Measurements from ENCODE around the gene ERC2. TPM values are rescaled to one million over a fixed set of nuclear protein-coding genes. Genes with fewer than 3 reads are reported as not detected.

Gene ERC2
- total RNA-seq, 1 donor from 2014 or later: under 0.01 TPM

- DNase-seq (ENCODE audit: low read depth): peak; percentile 31
- no peaks in the 10 kb centered on the region for H3K36me3 ChIP-seq (ENCODE audit: control insufficient read depth, insufficient read depth, low read length)
- no peaks in the 10 kb centered on the region for H3K27me3 ChIP-seq (ENCODE audit: control insufficient read depth, insufficient read depth, low read length)
- no peak for TF ChIP-seq CTCF (IDR thresholded peaks at IDR 0.05; ENCODE audit: insufficient read depth, low read length, severe bottlenecking)
- FAIRE-seq: no peak
- H3K4me3 ChIP-seq (ENCODE audit: low read depth, low read length): no peak overlapping the region
These were observed 512.3 kb downstream of the ERC2 start for GRCh38 chr3:55955891-55956477.

- DNase-seq (ENCODE audit: low read depth) (no peak), FAIRE-seq (no peak)
- no peak for TF ChIP-seq CTCF (IDR thresholded peaks at IDR 0.05; ENCODE audit: insufficient read depth, low read length, severe bottlenecking)
- Histone ChIP-seq H3K4me3 (ENCODE audit: low read depth, low read length) (no peak overlapping the region), H3K36me3 (ENCODE audit: control insufficient read depth, insufficient read depth, low read length) (no peaks in the 10 kb centered on the region), H3K27me3 (ENCODE audit: control insufficient read depth, insufficient read depth, low read length) (no peaks in the 10 kb centered on the region)
These were observed 516.9 kb downstream of the ERC2 start for GRCh38 chr3:55951388-55951787.

GRCh38 chr3:55947406-55947805 lies 520.9 kb downstream of the ERC2 start:
- no peaks in the 10 kb centered on the region for H3K27me3 ChIP-seq (ENCODE audit: control insufficient read depth, insufficient read depth, low read length)
- no peak for TF ChIP-seq CTCF (IDR thresholded peaks at IDR 0.05; ENCODE audit: insufficient read depth, low read length, severe bottlenecking)

GRCh38 chr3:55946574-55947160 lies 521.6 kb downstream of the ERC2 start:
- FAIRE-seq: no peak
- DNase-seq (ENCODE audit: low read depth): no peak
- H3K27me3 ChIP-seq (ENCODE audit: control insufficient read depth, insufficient read depth, low read length): no peaks in the 10 kb centered on the region
- H3K36me3 ChIP-seq (ENCODE audit: control insufficient read depth, insufficient read depth, low read length): no peaks in the 10 kb centered on the region
- TF ChIP-seq CTCF (IDR thresholded peaks at IDR 0.05; ENCODE audit: insufficient read depth, low read length, severe bottlenecking): no peak
- no peak overlapping the region for H3K4me3 ChIP-seq (ENCODE audit: low read depth, low read length)

More at GRCh38 chr3:55947406-55947805, 520.9 kb downstream of the ERC2 start:
- DNase-seq (ENCODE audit: low read depth) (no peak), FAIRE-seq (no peak)
- H3K4me3 ChIP-seq (ENCODE audit: low read depth, low read length): no peak overlapping the region
- no peaks in the 10 kb centered on the region for H3K36me3 ChIP-seq (ENCODE audit: control insufficient read depth, insufficient read depth, low read length)

- Histone ChIP-seq H3K36me3 (ENCODE audit: control insufficient read depth, insufficient read depth, low read length) (no peaks in the 10 kb centered on the region), H3K27me3 (ENCODE audit: control insufficient read depth, insufficient read depth, low read length) (no peaks in the 10 kb centered on the region), H3K4me3 (ENCODE audit: low read depth, low read length) (no peak overlapping the region)
- FAIRE-seq (no peak), DNase-seq (ENCODE audit: low read depth) (no peak)
- TF ChIP-seq CTCF (IDR thresholded peaks at IDR 0.05; ENCODE audit: insufficient read depth, low read length, severe bottlenecking): no peak
These were observed 525.4 kb downstream of the ERC2 start for GRCh38 chr3:55942868-55943267.

- H3K36me3 ChIP-seq (ENCODE audit: control insufficient read depth, insufficient read depth, low read length): no peaks in the 10 kb centered on the region
- no peak overlapping the region for H3K4me3 ChIP-seq (ENCODE audit: low read depth, low read length)
- TF ChIP-seq CTCF (IDR thresholded peaks at IDR 0.05; ENCODE audit: insufficient read depth, low read length, severe bottlenecking): no peak
- DNase-seq (ENCODE audit: low read depth) (no peak), FAIRE-seq (no peak)
- H3K27me3 ChIP-seq (ENCODE audit: control insufficient read depth, insufficient read depth, low read length): no peaks in the 10 kb centered on the region
These were observed 529.0 kb downstream of the ERC2 start for GRCh38 chr3:55939287-55939686.
